Measurements from ENCODE around the gene NCKAP5. TPM values are rescaled to one million over a fixed set of nuclear protein-coding genes. Genes with fewer than 3 reads are reported as not detected.
"Not testable (repeated sequence)": the region's sequence is repeated elsewhere in the genome, so short reads cannot be mapped to it uniquely, and the experiment has no call there.

The NCKAP5 gene
- total RNA-seq, 2 experiments from 2014 or later = not detected

GRCh38 chr2:132716954-132717353 is 851.3 kb downstream of the NCKAP5 start:
- Mint-ChIP-seq H3K27ac (no peak overlapping the region), H3K4me1 (ENCODE audit: low read depth) (no peaks in the 10 kb centered on the region), H3K36me3 (ENCODE audit: low read depth) (no peaks in the 10 kb centered on the region), H3K9me3 (no peaks in the 10 kb centered on the region), H3K27me3 (no peaks in the 10 kb centered on the region), H3K4me3 (no peak overlapping the region)
- CTCF ChIA-PET = no interaction called here
- ATAC-seq (no peak), DNase-seq (no peak)
- no peak for TF ChIP-seq CTCF (IDR thresholded peaks at IDR 0.05)
- intact Hi-C loops (cut with micrococcal nuclease) = no loop called here
- POLR2A ChIA-PET = interaction anchor here (0.5 kb wide), 1 partner anchor 9 kb away, joined by 3 read pairs; no protein-coding TSS in a partner anchor

GRCh38 chr2:132715386-132716351 is 852.6 kb downstream of the NCKAP5 start:
- Mint-ChIP-seq H3K4me1 (ENCODE audit: low read depth) (no peaks in the 10 kb centered on the region), H3K9me3 (no peaks in the 10 kb centered on the region), H3K27me3 (no peaks in the 10 kb centered on the region), H3K4me3 (no peak overlapping the region), H3K36me3 (ENCODE audit: low read depth) (no peaks in the 10 kb centered on the region), H3K27ac (no peak overlapping the region)
- no peak for ATAC-seq
- intact Hi-C loops (cut with micrococcal nuclease) = no loop called here
- POLR2A ChIA-PET = no interaction called here
- DNase-seq = no peak
- TF ChIP-seq CTCF (IDR thresholded peaks at IDR 0.05) = no peak
- CTCF ChIA-PET = no interaction called here

- intact Hi-C loops (cut with micrococcal nuclease) = no loop called here
- CTCF ChIA-PET = no interaction called here
- H3K4me1 Mint-ChIP-seq (ENCODE audit: low read depth) = no peaks in the 10 kb centered on the region
- no peak for TF ChIP-seq CTCF (IDR thresholded peaks at IDR 0.05)
- H3K27ac Mint-ChIP-seq = no peak overlapping the region
- POLR2A ChIA-PET = no interaction called here
- no peak overlapping the region for H3K4me3 Mint-ChIP-seq
- no peaks in the 10 kb centered on the region for H3K36me3 Mint-ChIP-seq (ENCODE audit: low read depth)
- no peaks in the 10 kb centered on the region for H3K9me3 Mint-ChIP-seq
- H3K27me3 Mint-ChIP-seq = no peaks in the 10 kb centered on the region
- DNase-seq (no peak), ATAC-seq (no peak)
Measured at GRCh38 chr2:132703396-132703795, 864.9 kb downstream of the NCKAP5 start.

- H3K27ac Mint-ChIP-seq = no peak overlapping the region
Measured at GRCh38 chr2:132701810-132702209, 866.5 kb downstream of the NCKAP5 start.

GRCh38 chr2:132699802-132700201 is 868.5 kb downstream of the NCKAP5 start:
- intact Hi-C loops (cut with micrococcal nuclease); H3K27ac Mint-ChIP-seq; H3K36me3 Mint-ChIP-seq (ENCODE audit: low read depth): not testable (repeated sequence)

More at GRCh38 chr2:132701810-132702209, 866.5 kb downstream of the NCKAP5 start:
- Mint-ChIP-seq H3K27me3 (no peaks in the 10 kb centered on the region), H3K4me3 (no peak overlapping the region), H3K4me1 (ENCODE audit: low read depth) (no peaks in the 10 kb centered on the region), H3K9me3 (no peaks in the 10 kb centered on the region), H3K36me3 (ENCODE audit: low read depth) (no peaks in the 10 kb centered on the region)
- no peak for ATAC-seq
- POLR2A ChIA-PET = no interaction called here
- CTCF ChIA-PET = no interaction called here
- no peak for DNase-seq
- no peak for TF ChIP-seq CTCF (IDR thresholded peaks at IDR 0.05)
- intact Hi-C loops (cut with micrococcal nuclease) = no loop called here

GRCh38 chr2:132698347-132698746 is 869.9 kb downstream of the NCKAP5 start:
- H3K4me3 Mint-ChIP-seq; H3K27ac Mint-ChIP-seq; H3K27me3 Mint-ChIP-seq; H3K4me1 Mint-ChIP-seq (ENCODE audit: low read depth); CTCF ChIA-PET; intact Hi-C loops (cut with micrococcal nuclease); ATAC-seq; DNase-seq; H3K9me3 Mint-ChIP-seq; H3K36me3 Mint-ChIP-seq (ENCODE audit: low read depth); POLR2A ChIA-PET: not testable (repeated sequence)

More at GRCh38 chr2:132699802-132700201, 868.5 kb downstream of the NCKAP5 start:
- H3K27me3 Mint-ChIP-seq; H3K9me3 Mint-ChIP-seq; DNase-seq; H3K4me1 Mint-ChIP-seq (ENCODE audit: low read depth); H3K4me3 Mint-ChIP-seq; POLR2A ChIA-PET; ATAC-seq; CTCF ChIA-PET: not testable (repeated sequence)
